Activated CD4-positive, CD25-positive, alpha-beta regulatory T cell treated with anti-CD3 and anti-CD28 coated beads, Interleukin-2, amount 50 U/mL, for 72 hours (primary cell): ENCODE data around the gene TTC9.

Source experiments
- DNase-seq: peaks from one replicate; pipeline ENCODE4 v3.0.0; 2021

TTC9 gene

DNA sequence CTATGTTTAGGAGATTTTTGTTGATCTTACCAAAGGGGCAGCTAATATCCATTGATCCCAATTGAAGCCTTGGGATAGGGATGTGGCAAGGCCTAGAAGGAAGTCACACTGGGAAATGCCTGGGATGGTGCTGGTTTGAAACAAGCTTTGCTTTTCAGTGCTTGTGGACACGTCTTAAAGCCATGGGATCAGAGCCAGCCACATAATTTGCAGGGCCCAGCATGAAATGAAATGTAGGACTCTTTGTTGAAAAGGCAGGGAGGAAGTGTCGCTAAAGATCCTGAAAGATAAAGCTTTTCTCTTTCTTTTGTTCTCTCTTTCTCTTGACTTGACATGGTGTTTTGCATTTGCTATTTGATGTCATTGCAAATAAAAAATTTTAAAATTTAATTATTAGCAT is 5.0 kb downstream of the TTC9 start:
- DNase-seq, result no peak

DNA sequence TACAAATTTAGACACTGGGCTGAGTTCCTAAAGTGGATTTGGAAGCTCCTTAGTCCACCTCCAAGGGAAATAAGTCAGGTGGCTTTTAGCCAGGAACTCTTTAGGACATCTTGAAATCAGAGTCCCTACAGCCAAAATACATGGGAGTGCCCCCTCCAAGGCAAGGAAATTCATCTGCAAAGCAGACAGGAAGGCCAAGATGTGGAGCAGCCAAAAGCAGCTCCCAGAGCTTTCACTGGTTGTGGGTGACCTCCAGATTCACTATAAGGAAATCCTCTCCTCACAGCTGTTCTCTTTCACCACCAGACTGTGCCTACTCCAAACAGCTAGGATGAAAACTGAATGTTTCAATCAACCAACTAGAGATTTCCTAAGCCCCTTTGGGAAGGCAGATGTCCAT is 6.6 kb downstream of the TTC9 start:
- no peak for DNase-seq

DNA sequence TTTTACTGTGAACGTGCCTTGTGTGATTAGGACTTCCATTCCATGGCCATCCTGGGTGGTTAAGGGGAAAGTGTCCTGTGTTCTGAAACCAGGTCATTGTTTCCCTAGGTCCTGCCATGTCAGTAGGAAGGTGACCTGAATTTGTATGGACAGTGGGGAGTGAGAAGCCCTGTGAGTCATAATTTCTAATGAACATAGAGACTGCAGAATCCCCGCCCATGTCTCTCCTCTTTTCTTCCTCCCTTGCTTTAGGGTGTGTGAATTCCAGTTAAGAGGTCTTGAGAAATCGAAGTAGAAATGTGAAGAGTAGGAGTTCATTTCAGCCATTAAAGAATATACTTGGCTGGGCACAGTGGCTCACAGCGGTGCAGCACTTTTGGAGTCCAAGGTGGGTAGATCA is 8.1 kb downstream of the TTC9 start:
- DNase-seq, result no peak

GRCh38 chr14:70651522-70651921 is 9.8 kb downstream of the TTC9 start:
- no peak for DNase-seq

GRCh38 chr14:70652871-70653270 is 11.2 kb downstream of the TTC9 start:
- no peak for DNase-seq

DNA sequence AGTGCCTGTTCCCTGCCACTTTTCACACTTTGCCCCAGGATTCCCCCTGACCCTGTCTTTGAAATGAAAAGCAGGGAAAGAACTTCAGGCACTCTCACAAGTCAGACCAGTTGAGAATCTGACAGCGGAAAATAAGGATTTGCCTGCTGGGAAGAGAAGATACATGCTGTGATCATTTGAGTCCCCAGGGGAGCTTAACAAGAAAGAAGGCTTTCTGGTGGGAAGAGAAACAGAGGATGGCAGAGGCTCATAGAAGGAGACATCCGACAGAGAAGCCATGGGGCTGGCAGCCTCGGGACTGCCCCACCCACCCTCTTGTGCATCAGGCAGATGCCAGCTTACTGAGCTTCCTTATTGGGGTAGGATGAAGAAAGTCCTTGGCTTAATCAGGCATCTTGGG is 11.9 kb downstream of the TTC9 start:
- DNase-seq, result no peak

GRCh38 chr14:70654632-70655031 is 12.9 kb downstream of the TTC9 start:
- DNase-seq, result no peak

- DNase-seq, result peak; percentile 51
Measured at GRCh38 chr14:70655110-70655826, 13.6 kb downstream of the TTC9 start.

DNA sequence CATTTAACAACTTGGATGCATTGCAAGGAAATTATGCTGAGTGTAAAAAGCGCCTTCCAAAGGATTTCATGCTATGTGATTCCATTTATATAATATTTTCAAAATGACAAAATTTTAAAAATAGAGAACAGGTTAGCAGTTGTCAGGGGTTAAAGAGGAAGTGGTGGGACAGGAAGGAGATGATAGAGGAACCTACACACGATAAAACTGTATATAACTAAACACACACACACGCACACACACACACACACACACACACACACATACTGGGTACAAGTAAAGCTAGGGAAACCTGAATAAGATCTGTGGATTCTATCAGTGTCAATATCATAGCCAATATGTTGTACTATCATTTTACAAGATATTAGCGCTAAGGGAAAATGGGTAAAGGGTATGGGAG is 17.2 kb downstream of the TTC9 start:
- no peak for DNase-seq

DNA sequence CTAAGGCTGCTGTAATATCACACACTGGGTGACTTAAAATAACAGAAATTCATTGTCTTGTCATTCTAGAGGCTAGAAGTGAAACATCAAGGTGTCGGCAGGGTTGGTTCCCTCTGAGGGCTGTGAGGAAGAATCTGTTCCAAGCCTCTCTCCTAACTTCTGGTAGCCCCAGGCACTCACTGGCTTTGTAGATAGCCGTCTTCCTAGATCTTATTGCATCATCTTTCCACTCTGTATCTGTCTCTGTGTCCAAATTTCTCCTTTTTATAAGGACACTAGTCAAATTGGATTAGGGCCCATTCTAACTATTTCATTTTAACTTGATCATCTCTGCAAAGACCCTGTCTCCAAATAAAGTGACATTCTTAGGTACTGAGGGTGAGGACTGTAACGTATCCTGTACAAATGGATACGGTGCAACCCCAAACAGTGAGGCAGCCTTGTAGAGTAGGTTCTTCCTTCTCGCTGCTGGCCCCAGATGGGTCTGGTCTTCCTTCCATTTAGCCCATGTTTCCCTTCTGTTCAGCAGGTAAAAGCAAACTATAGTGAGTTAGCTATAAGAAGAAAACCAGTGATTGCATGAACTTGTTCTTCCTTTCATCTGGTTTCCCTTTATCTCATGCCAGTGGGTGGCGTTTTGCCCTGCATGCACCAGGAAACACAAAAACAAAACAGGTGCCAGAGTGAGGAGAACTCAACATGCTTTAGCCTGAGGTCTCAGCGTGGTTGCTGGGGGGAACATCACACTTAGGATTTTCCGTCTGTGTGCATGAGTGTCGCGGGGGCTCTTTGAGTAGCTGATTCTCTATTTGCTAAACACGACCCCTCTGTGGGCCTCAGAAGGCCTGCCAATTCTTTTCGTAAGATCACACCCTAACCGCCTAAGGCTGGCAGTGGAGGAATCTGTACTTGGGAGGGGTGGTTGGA is 19.5 kb downstream of the TTC9 start:
- no peak for DNase-seq

DNA sequence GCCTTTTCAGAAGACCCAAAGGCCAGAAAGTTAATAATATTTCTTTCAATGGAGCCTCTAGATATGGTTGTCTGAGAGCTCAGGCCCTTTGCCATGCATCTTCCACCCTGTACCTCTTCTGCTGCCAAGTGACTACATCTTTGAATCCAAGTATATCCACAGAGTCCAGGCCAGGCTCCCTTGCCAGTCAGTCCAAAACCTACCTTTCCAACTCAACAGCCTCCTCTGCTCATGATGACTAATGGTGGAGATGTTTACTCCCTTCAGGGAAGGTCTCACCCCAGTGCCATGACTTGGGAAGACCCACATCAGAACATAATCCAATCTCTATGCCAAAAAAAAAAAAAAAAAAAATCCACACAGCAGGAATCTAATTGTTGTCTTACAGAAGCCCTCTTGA is 20.4 kb downstream of the TTC9 start:
- no peak for DNase-seq

GRCh38 chr14:70662816-70663215 is 21.1 kb downstream of the TTC9 start:
- DNase-seq, result no peak

DNA sequence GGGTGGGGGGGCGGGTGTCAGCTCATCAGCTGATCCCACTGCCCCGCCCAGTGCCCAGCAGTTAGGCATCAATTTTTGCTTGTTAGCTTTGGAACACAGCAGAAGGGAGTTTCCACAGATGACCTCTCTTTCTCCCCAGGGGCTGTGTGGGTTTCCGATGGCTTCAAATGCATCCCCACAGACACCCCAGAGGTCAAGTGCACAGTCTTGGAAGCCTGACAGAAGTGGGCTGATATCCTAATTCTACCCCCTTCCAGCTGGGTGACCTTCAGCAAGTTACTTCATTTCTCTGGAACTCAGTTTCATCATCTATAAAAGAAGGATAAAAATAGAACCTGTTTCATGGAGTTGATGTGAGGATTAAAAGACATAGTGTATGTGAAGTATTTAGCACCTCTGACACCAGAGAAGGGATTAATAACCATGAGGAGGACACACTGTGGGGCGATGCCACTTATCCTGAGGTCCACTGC is 22.0 kb downstream of the TTC9 start:
- DNase-seq, result no peak

DNA sequence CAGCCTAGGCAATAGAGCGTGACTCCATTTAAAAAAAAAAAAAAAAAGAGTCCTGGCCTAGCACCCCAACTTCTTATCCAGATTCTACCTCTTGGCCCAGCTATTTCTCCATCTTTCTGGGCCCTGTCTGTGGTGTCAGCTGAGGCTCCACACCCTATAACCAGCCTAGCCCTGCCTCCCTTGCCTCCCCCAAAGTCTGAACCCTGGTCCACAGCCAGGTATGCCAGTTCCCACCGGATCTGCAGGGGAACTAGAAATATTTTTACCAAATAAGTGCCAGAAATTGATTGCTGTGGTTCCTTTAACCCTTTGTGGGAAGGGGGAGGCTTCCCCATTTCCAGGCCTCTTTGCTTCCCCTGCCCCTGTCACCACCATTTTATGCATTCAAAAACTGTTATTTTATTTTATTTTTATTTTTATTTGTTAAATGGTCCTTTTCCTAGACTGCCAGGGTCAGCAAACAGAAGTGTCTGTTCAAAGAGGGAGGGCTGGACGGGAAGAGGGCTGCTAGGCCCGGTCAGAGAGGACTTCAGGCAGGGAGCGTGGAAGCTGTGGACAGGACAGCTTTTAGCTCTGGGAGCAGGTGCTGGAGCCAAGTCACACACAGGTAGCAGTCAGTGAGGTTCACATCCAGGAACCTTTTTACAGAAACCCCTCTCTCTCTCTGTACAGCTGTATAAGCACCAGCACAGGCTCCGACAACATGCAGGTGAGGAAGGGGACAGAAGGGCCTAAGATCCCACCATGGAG is 23.2 kb downstream of the TTC9 start:
- no peak for DNase-seq

DNA sequence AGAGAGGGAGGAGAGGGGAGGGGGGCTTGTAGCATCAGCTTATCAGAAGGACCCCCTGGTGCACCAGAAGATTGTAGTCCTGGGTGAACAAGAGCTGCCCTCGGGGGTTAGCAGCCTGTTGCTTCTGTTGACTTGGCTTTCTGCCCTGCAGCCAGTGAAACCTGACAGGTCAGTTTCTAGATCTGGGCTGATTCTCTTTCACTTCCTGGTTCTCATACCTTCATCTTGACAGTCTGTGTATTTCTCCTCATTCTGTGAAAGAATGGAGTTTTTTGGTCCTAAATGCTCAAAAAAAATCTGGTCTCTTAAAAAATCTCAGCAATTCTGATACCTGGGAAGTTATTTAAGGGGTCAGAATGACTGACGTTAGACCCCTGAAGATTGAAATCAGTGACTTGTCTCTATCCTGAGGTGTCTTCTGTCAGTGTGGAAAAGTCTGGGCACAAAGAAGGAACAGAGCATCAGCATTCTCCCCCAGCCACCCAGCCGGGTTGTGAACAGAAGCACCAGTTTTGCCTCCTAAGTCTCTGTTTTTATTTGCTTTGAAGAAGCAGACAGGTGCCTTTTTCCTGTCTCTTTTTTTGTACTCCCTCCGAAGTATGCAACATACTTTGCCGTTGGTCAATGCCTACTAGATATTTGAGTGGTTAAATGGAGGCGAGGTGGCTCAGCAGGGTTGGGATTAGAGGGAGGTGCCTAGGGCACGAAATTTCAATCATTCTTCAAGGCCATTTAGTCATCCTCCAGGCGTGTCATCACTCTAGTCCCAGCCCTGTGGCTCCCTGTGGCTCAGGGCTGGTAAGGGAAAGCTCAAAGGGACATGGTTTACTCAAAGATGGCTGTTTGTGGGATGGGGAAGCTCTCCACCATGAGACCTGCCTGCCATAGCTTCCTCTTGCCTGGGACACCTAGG is 24.0 kb downstream of the TTC9 start:
- DNase-seq, result no peak

DNA sequence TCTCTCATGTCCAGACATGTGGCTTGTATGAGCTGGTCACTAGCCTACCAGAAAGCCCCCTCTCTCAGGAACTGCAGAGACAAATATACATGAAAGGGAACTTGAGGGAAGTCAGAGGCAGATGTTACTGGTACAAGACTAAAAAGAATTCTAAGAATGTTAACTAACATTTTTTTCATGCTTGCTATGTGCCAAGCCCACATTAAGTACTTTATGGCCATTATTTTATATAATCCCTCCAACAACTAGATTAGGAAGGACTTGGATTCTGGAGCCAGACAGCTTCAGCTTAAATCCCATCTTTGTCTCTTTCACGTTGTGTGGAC is 24.6 kb downstream of the TTC9 start:
- DNase-seq, result no peak

DNA sequence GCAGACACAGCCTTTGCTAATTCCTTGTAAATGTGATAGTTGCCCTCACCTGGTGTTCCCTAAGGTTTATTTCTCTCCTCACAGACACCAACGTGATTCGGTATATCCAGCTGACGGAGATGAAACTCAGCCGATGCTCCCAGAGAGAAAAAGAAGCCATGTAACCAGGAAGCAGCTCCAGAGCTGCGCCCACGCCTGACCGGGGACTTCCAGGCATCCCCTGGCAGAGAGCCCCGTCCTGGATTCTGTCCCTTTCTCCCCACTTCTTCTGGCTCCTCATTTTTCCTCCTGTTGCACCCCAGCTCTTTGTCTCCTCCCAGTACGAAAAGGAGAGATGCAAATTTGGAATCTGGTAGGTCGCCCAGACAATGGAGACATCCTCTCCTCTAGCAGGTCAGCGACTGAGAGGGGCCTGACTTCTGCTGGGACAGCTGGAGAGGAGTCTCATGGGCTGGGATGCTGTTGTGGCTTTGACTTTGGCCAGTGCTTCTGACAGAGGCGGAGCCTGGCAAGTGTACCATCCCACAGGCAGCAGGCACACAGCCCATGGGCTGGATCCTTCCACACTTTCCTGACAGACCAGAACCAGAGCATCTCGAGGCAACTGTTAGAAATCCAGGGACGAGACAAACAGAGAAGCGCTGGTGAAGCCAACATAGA is 29.4 kb downstream of the TTC9 start:
- DNase-seq, result no peak

GRCh38 chr14:70671652-70672644 is 30.2 kb downstream of the TTC9 start:
- no peak for DNase-seq

GRCh38 chr14:70677341-70677740 is 35.6 kb downstream of the TTC9 start:
- no peak for DNase-seq

GRCh38 chr14:70680748-70681147 is 39.0 kb downstream of the TTC9 start:
- DNase-seq, result no peak

GRCh38 chr14:70683983-70684382 is 42.3 kb downstream of the TTC9 start:
- DNase-seq, result no peak
